Mucosa of rectum (tissue), 2 donors: ENCODE data around the gene GPR173.
A peak's percentile ranks its signal among the peaks of the same experiment; 100 is the strongest.

Source experiments
- H3K27ac ChIP-seq, 2 donors: one replicate each; pipeline ENCODE4 v1.7.0; 2013; ENCODE audit warnings: inconsistent platforms in 2 of 2, low read depth in 2 of 2, low read length in 2 of 2
- H3K27me3 ChIP-seq, 2 donors: one replicate each; pipeline ENCODE4 v1.7.0; 2013; ENCODE audit warnings: low read length in 2 of 2; ENCODE audit not compliant: control insufficient read depth in 2 of 2, insufficient read depth in 2 of 2
- H3K36me3 ChIP-seq, 2 donors: one replicate each; pipeline ENCODE4 v1.7.0; 2013; ENCODE audit warnings: low read length in 2 of 2; ENCODE audit not compliant: control insufficient read depth in 2 of 2, insufficient read depth in 2 of 2
- H3K4me1 ChIP-seq, 2 donors: one replicate each; pipeline ENCODE4 v1.7.0; 2013; ENCODE audit warnings: low read length in 2 of 2, mild to moderate bottlenecking in 1 of 2; ENCODE audit not compliant: control insufficient read depth in 2 of 2, insufficient read depth in 2 of 2
- H3K4me3 ChIP-seq, 2 donors: one replicate each; pipeline ENCODE4 v1.7.0; 2013; ENCODE audit warnings: low read length in 2 of 2
- H3K9ac ChIP-seq, 2 donors: one replicate each; pipeline ENCODE4 v1.7.0; 2013; ENCODE audit warnings: low read length in 2 of 2, low read depth in 1 of 2, mild to moderate bottlenecking in 1 of 2
- H3K9me3 ChIP-seq, 2 donors: one replicate each; pipeline ENCODE4 v1.7.0; 2013; ENCODE audit warnings: low read length in 2 of 2; ENCODE audit not compliant: control insufficient read depth in 2 of 2
- donor health status: healthy.
- donor health status: Normal muscosa, but diverticular disease.

Gene GPR173

DNA sequence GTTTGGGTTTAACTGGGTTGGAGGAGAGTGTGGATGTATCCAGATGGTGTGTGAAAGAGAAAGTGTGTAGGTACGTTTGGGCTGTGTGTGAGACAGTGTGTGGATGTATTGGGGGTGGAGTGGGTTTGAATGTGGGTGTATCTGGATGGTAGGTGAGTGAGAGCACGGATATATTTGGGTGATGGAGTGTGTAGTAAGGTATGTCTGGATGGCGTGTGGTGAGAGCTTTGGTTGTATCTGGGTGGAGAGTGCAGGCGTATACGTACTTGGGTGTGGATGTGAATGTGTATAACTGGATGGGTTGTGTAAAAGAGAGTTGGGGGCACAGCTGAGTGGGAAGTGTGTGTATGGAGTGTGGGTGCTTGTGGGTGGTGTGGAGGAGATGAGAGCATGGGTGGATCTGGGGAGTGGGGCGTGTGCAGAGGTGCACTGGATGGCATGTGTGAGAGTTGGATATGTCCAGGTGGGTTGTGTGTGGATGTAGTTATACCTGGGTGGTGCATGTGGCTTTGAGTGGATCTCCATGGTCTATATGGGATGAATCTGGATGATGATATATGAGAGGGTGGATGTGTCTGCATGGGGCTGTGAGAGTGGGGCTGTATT lies 6.8 kb downstream of the GPR173 start:
- Histone ChIP-seq H3K27me3 (peaks cover 6 to 10% of the 10 kb centered on the region in 2 donors), H3K9me3 (no peaks in the 10 kb centered on the region), H3K4me1 (no peaks in the 10 kb centered on the region), H3K9ac (no peak overlapping the region), H3K4me3 (no peak overlapping the region), H3K36me3 (no peaks in the 10 kb centered on the region), H3K27ac (no peak overlapping the region)

GRCh38 chrX:53056292-53056691 lies 7.7 kb downstream of the GPR173 start:
- peaks cover 6% of the 10 kb centered on the region in 2 donors for H3K27me3 ChIP-seq
- no peak overlapping the region for H3K4me3 ChIP-seq
- H3K4me1 ChIP-seq = no peaks in the 10 kb centered on the region
- H3K9me3 ChIP-seq = no peaks in the 10 kb centered on the region
- H3K27ac ChIP-seq = no peak overlapping the region
- no peaks in the 10 kb centered on the region for H3K36me3 ChIP-seq
- no peak overlapping the region for H3K9ac ChIP-seq

GRCh38 chrX:53065104-53065503 lies 16.5 kb downstream of the GPR173 start:
- no peaks in the 10 kb centered on the region for H3K4me1 ChIP-seq
- no peak overlapping the region for H3K27ac ChIP-seq
- H3K36me3 ChIP-seq = no peaks in the 10 kb centered on the region
- no peaks in the 10 kb centered on the region for H3K9me3 ChIP-seq
- no peak overlapping the region for H3K9ac ChIP-seq
- peaks cover 0 to under 1% of the 10 kb centered on the region in 2 donors for H3K27me3 ChIP-seq
- H3K4me3 ChIP-seq = no peak overlapping the region

DNA sequence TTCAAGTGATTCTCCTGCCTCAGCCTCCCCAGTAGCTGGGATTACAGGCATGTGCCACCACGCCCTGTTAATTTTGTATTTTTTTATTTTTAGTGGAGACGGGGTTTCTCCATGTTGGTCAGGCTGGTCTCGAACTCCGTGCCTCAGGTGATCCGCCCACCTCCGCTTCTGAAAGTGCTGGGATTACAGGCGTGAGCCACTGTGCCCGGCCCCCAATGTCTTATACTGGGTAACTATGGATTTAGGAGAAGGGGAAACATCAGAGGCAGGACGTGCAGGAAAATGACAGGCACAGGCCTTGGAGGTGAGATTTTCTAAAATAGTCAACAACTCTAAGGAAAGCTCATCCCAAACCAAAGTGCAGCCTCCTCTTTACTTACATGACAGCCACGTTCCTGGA lies 22.5 kb downstream of the GPR173 start:
- Histone ChIP-seq H3K9ac (no peak overlapping the region), H3K27ac (no peak overlapping the region), H3K4me1 (peaks cover 0 to 4% of the 10 kb centered on the region in 2 donors)

GRCh38 chrX:53071604-53072417 lies 23.2 kb downstream of the GPR173 start:
- Histone ChIP-seq H3K27ac (peak overlapping the region; percentile 38 to 70), H3K27me3 (peaks cover 3 to 4% of the 10 kb centered on the region in 2 donors), H3K9me3 (peaks cover 0 to 2% of the 10 kb centered on the region in 2 donors), H3K36me3 (no peaks in the 10 kb centered on the region), H3K9ac (peak overlapping the region; percentile 41 to 48), H3K4me3 (peak overlapping the region; percentile 44 to 81), H3K4me1 (peaks cover 0 to 4% of the 10 kb centered on the region in 2 donors)

More for the DNA sequence above, 22.5 kb downstream of the GPR173 start:
- Histone ChIP-seq H3K36me3 (no peaks in the 10 kb centered on the region), H3K9me3 (no peaks in the 10 kb centered on the region), H3K27me3 (peaks cover 3 to 4% of the 10 kb centered on the region in 2 donors), H3K4me3 (no peak overlapping the region)

GRCh38 chrX:53072418-53073114 lies 24.0 kb downstream of the GPR173 start:
- Histone ChIP-seq H3K4me1 (peaks cover 0 to 4% of the 10 kb centered on the region in 2 donors), H3K36me3 (no peaks in the 10 kb centered on the region), H3K27ac (peak overlapping the region; percentile 38 to 70), H3K9ac (peak overlapping the region in 1 of 2 donors; percentile 48), H3K9me3 (peaks cover 0 to 2% of the 10 kb centered on the region in 2 donors), H3K4me3 (peak overlapping the region in 1 of 2 donors; percentile 81), H3K27me3 (peaks cover 3 to 4% of the 10 kb centered on the region in 2 donors)

GRCh38 chrX:53073115-53073586 lies 24.6 kb downstream of the GPR173 start:
- no peaks in the 10 kb centered on the region for H3K36me3 ChIP-seq
- peaks cover 0 to 4% of the 10 kb centered on the region in 2 donors for H3K4me1 ChIP-seq
- H3K4me3 ChIP-seq = no peak overlapping the region
- peaks cover 0 to 2% of the 10 kb centered on the region in 2 donors for H3K9me3 ChIP-seq
- H3K9ac ChIP-seq = no peak overlapping the region
- H3K27ac ChIP-seq = no peak overlapping the region
- H3K27me3 ChIP-seq = peaks cover 3 to 4% of the 10 kb centered on the region in 2 donors

GRCh38 chrX:53075011-53075410 lies 26.4 kb downstream of the GPR173 start:
- no peak overlapping the region for H3K27ac ChIP-seq
- H3K4me3 ChIP-seq = no peak overlapping the region
- H3K36me3 ChIP-seq = no peaks in the 10 kb centered on the region
- H3K4me1 ChIP-seq = peaks cover 0 to 4% of the 10 kb centered on the region in 2 donors
- H3K9ac ChIP-seq = no peak overlapping the region
- H3K9me3 ChIP-seq = peaks cover 0 to 2% of the 10 kb centered on the region in 2 donors
- peaks cover 3 to 4% of the 10 kb centered on the region in 2 donors for H3K27me3 ChIP-seq

- H3K27ac ChIP-seq = no peak overlapping the region
- no peak overlapping the region for H3K9ac ChIP-seq
Measured at GRCh38 chrX:53076671-53077070, 28.1 kb downstream of the GPR173 start.

More at GRCh38 chrX:53076671-53077070, 28.1 kb downstream of the GPR173 start:
- Histone ChIP-seq H3K9me3 (peaks cover 0 to 2% of the 10 kb centered on the region in 2 donors), H3K27me3 (peaks cover 2 to 3% of the 10 kb centered on the region in 2 donors), H3K4me3 (no peak overlapping the region), H3K4me1 (peaks cover 0 to 4% of the 10 kb centered on the region in 2 donors), H3K36me3 (no peaks in the 10 kb centered on the region)
